ENCODE measurements around the gene GSS. TPM values are rescaled to one million over a fixed set of nuclear protein-coding genes. Genes with fewer than 3 reads are reported as not detected.

The GSS gene
- total RNA-seq, 1 experiment from 2014 or later, result 110 TPM

DNA sequence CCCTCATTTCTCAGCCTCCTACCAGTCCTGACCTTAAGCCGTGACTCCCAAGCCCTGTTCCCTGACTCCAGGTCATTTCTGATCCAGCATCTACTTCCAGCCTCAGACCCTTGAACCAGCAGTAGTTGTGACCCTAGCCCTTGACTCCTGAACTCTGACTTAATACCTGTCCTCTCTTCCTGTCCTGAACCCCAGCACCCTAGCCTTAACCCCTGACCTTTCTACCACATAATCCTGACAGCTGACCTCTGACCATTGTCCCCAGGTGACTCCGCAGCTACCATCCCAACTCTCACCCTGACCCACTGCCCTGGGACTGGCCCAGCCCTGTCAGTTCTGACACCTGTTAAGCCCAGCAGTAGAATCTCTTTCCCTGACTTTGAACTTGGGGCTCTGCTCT, 42.2 kb upstream of the GSS start:
- H3K9me3 Mint-ChIP-seq (ENCODE audit: low read depth, unreplicated experiment), result no peaks in the 10 kb centered on the region
- no TSS peak for BruUV-seq (replicated peaks)
- no peak overlapping the region for H3K4me3 Mint-ChIP-seq (ENCODE audit: low read depth, unreplicated experiment)
- CTCF ChIA-PET, result interaction anchor here (0.7 kb wide), 1 partner anchor 124 kb away, joined by 3 read pairs; no protein-coding TSS in a partner anchor
- no peaks in the 10 kb centered on the region for H3K4me1 Mint-ChIP-seq (ENCODE audit: low read depth, unreplicated experiment)
- DNase-seq, result no peak
- H3K27me3 Mint-ChIP-seq (ENCODE audit: unreplicated experiment), result no peaks in the 10 kb centered on the region
- TF ChIP-seq, protein P1, sequence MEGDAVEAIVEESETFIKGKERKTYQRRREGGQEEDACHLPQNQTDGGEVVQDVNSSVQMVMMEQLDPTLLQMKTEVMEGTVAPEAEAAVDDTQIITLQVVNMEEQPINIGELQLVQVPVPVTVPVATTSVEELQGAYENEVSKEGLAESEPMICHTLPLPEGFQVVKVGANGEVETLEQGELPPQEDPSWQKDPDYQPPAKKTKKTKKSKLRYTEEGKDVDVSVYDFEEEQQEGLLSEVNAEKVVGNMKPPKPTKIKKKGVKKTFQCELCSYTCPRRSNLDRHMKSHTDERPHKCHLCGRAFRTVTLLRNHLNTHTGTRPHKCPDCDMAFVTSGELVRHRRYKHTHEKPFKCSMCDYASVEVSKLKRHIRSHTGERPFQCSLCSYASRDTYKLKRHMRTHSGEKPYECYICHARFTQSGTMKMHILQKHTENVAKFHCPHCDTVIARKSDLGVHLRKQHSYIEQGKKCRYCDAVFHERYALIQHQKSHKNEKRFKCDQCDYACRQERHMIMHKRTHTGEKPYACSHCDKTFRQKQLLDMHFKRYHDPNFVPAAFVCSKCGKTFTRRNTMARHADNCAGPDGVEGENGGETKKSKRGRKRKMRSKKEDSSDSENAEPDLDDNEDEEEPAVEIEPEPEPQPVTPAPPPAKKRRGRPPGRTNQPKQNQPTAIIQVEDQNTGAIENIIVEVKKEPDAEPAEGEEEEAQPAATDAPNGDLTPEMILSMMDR (IDR thresholded peaks at IDR 0.05; ENCODE audit: unreplicated experiment), result no peak
- H3K36me3 Mint-ChIP-seq (ENCODE audit: insufficient read depth, unreplicated experiment), result peaks cover 67% of the 10 kb centered on the region
- intact Hi-C loops (cut with micrococcal nuclease; ENCODE audit: unreplicated experiment), result no loop called here
- H3K27ac Mint-ChIP-seq (ENCODE audit: unreplicated experiment), result peak overlapping the region; percentile 1

- Mint-ChIP-seq H3K27me3 (ENCODE audit: unreplicated experiment) (no peaks in the 10 kb centered on the region), H3K4me3 (ENCODE audit: low read depth, unreplicated experiment) (no peak overlapping the region), H3K36me3 (ENCODE audit: insufficient read depth, unreplicated experiment) (peaks cover 71% of the 10 kb centered on the region), H3K27ac (ENCODE audit: unreplicated experiment) (no peak overlapping the region), H3K9me3 (ENCODE audit: low read depth, unreplicated experiment) (no peaks in the 10 kb centered on the region), H3K4me1 (ENCODE audit: low read depth, unreplicated experiment) (no peaks in the 10 kb centered on the region)
- TF ChIP-seq, protein P1 (IDR thresholded peaks at IDR 0.05; ENCODE audit: unreplicated experiment), result no peak
- BruUV-seq (replicated peaks), result no TSS peak
- DNase-seq, result no peak
- intact Hi-C loops (cut with micrococcal nuclease; ENCODE audit: unreplicated experiment), result no loop called here
- CTCF ChIA-PET, result interaction anchor here (0.5 kb wide), 1 partner anchor 327 kb away, joined by 4 read pairs; no protein-coding TSS in a partner anchor
Observed at GRCh38 chr20:34997131-34997561, 41.5 kb upstream of the GSS start.

DNA sequence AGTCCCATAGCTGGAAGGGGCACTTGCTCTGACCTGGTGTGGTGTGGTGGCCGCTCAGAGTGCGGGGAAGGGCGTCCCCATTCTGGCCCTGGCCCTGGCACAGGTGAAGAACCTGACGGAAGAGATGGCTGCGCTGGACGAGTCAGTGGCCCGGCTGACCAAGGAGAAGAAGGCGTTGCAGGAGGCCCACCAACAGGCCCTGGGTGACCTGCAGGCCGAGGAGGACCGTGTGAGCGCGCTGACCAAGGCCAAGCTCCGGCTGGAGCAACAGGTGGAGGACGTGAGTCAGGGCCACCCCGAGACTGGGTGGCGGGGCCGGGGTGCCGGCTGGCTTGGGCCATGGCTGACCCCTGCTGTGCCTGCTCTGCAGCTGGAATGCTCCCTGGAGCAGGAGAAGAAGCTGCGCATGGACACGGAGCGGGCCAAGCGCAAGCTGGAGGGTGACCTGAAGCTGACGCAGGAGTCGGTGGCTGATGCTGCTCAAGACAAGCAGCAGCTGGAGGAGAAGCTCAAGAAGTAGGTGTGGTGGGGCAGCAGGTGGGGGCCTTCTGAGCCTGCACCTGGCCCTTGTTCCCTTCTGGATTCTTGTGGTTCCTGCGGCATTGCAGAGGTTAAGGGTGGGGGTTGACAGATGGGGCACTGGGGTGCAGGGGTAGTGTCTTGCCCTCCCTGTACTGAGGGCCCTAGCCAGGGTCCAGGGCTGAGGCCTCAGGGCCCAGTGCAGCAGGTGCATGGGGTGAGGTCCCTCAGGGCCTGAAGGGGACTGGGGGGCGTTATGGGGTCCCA, 40.8 kb upstream of the GSS start:
- TF ChIP-seq, protein P1 (IDR thresholded peaks at IDR 0.05; ENCODE audit: unreplicated experiment), result no peak
- Mint-ChIP-seq H3K27me3 (ENCODE audit: unreplicated experiment) (no peaks in the 10 kb centered on the region), H3K4me3 (ENCODE audit: low read depth, unreplicated experiment) (no peak overlapping the region), H3K9me3 (ENCODE audit: low read depth, unreplicated experiment) (no peaks in the 10 kb centered on the region), H3K36me3 (ENCODE audit: insufficient read depth, unreplicated experiment) (peaks cover 67% of the 10 kb centered on the region), H3K27ac (ENCODE audit: unreplicated experiment) (no peak overlapping the region), H3K4me1 (ENCODE audit: low read depth, unreplicated experiment) (no peaks in the 10 kb centered on the region)
- intact Hi-C loops (cut with micrococcal nuclease; ENCODE audit: unreplicated experiment), result no loop called here
- no peak for DNase-seq
- no TSS peak for BruUV-seq (replicated peaks)
- CTCF ChIA-PET, result no interaction called here

DNA sequence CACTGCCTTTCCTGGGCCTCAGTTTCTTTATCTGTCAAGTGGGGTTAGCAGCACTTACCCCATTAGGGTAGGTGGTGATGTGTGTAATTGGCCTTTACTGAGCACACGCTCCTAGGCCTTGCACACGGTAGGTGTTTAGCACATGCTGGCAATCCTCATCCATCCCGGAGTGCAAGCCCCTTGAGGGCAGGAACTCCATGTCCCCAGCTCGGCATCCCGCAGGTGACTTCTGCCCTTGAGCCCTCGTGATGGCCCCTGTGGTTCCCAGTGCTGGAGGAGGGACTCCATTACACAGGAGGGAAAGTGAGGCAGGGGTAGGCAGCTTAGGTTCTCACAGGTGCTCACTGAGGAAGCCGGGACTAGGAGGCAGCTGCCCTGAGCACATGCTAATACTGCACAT, 40.1 kb upstream of the GSS start:
- intact Hi-C loops (cut with micrococcal nuclease; ENCODE audit: unreplicated experiment), result no loop called here
- no peak overlapping the region for H3K4me3 Mint-ChIP-seq (ENCODE audit: low read depth, unreplicated experiment)
- no peaks in the 10 kb centered on the region for H3K4me1 Mint-ChIP-seq (ENCODE audit: low read depth, unreplicated experiment)
- H3K36me3 Mint-ChIP-seq (ENCODE audit: insufficient read depth, unreplicated experiment), result peaks cover 67% of the 10 kb centered on the region
- CTCF ChIA-PET, result no interaction called here
- no peak for DNase-seq
- no peak overlapping the region for H3K27ac Mint-ChIP-seq (ENCODE audit: unreplicated experiment)
- no peaks in the 10 kb centered on the region for H3K27me3 Mint-ChIP-seq (ENCODE audit: unreplicated experiment)
- BruUV-seq (replicated peaks), result no TSS peak
- no peaks in the 10 kb centered on the region for H3K9me3 Mint-ChIP-seq (ENCODE audit: low read depth, unreplicated experiment)
- TF ChIP-seq, protein P1 (IDR thresholded peaks at IDR 0.05; ENCODE audit: unreplicated experiment), result no peak
